ENCODE results near the gene UTF1. TPM values are rescaled to one million over a fixed set of nuclear protein-coding genes. Genes with fewer than 3 reads are reported as not detected.

The UTF1 gene
- total and polyA plus RNA-seq, 2 of the 8 experiments (the other 6 are each of a cell fraction or from before 2014, with no cell fraction given): 0.47 to 21.8 TPM

- no peak overlapping the region for H3K14ac ChIP-seq (ENCODE audit: insufficient read length)
- FAIRE-seq (no peak), DNase-seq (ENCODE audit: low read depth in 1 of 2, low spot score in 2 of 2) (no peak)
- peak overlapping the region; percentile 35; the same call in 1 of the 2 replicates for H2BK5ac ChIP-seq (ENCODE audit: low read depth, low read length)
- H4K20me1 ChIP-seq (replicated peaks in 1 of 2; ENCODE audit: control insufficient read depth in 1 of 2, insufficient read depth in 2 of 2, low read length in 2 of 2): peaks cover 0 to 11% of the 10 kb centered on the region in 2 experiments
- H3K79me1 ChIP-seq (ENCODE audit: low read depth, low read length): no peaks in the 10 kb centered on the region
- no peak overlapping the region for H4K5ac ChIP-seq (ENCODE audit: insufficient read length, low read depth, low read length)
- no peak overlapping the region for H2AFZ ChIP-seq (ENCODE audit: low read length)
- H2BK15ac ChIP-seq (ENCODE audit: low read length): no peak overlapping the region
- no peak overlapping the region for H3K9ac ChIP-seq (replicated peaks in 1 of 4; ENCODE audit: extremely low read depth in 1 of 4, low read depth in 3 of 4, low read length in 3 of 4)
- H3K79me2 ChIP-seq (ENCODE audit: control insufficient read depth in 1 of 2, insufficient read depth in 2 of 2, low read length in 2 of 2): no peaks in the 10 kb centered on the region
- H3K4ac ChIP-seq (replicated peaks; ENCODE audit: insufficient read length, low read depth, low read length): no peak overlapping the region
- H3K23me2 ChIP-seq (ENCODE audit: low read depth, low read length): 0 out of 2 replicates have a peak, but pooled peaks cover 2% of the 10 kb centered on the region
- no peaks in the 10 kb centered on the region for H3K27me3 ChIP-seq (replicated peaks in 1 of 4; ENCODE audit: control insufficient read depth in 3 of 4, extremely low read depth in 1 of 4, insufficient read depth in 3 of 4, low read length in 3 of 4)
- no peak overlapping the region for H3K18ac ChIP-seq (ENCODE audit: extremely low read depth, low read length)
- peak overlapping the region; percentile 85 for H4K91ac ChIP-seq (replicated peaks; ENCODE audit: insufficient read length, low read length)
- no peak overlapping the region for H2BK20ac ChIP-seq (ENCODE audit: low read length)
- no peak overlapping the region; the same call in 1 of the 2 replicates for H2AK5ac ChIP-seq (ENCODE audit: low read depth, low read length)
- H3K4me2 ChIP-seq (ENCODE audit: insufficient read depth in 1 of 2, low read depth in 2 of 2, low read length in 2 of 2): no peak overlapping the region
- WGBS, 2 experiments (ENCODE audit: extremely low coverage in 1 of 2, insufficient coverage in 1 of 2, insufficient read length in 1 of 2, insufficient replicate concordance in 2 of 2, low coverage in 1 of 2, low lambda C conversion rate in 2 of 2, missing lambda C conversion rate in 1 of 2): 86% methylated on average over 21 of the region's 21 CpGs; no CpG with 5 or more reads in 1 of the 2 experiments
- H3K9me3 ChIP-seq (ENCODE audit: insufficient read depth in 2 of 2, low read depth in 1 of 2, low read length in 1 of 2): peaks cover 0 to 14% of the 10 kb centered on the region in 2 experiments; a peak in 1 of 4 replicates
- H2BK12ac ChIP-seq (ENCODE audit: low read depth, low read length): no peak overlapping the region
- ChIA-PET POLR2A (ENCODE audit: partially characterized antibody) (interaction anchor here (1.9 to 2.1 kb wide), 2 partner anchors 14 to 16 kb away, joined by 5 to 6 read pairs; no protein-coding TSS in a partner anchor), CTCF (ENCODE audit: partially characterized antibody) (no interaction called here)
- H3K4me1 ChIP-seq (replicated peaks in 1 of 4; ENCODE audit: control insufficient read depth in 3 of 4, insufficient read depth in 4 of 4, low read length in 3 of 4): no peaks in the 10 kb centered on the region; a peak in 1 of 7 replicates
- H3K4me3 ChIP-seq (ENCODE audit: extremely low read depth in 1 of 4, insufficient read depth in 2 of 4, low read depth in 3 of 4, low read length in 4 of 4): no peak overlapping the region
- H3K36me3 ChIP-seq (ENCODE audit: control insufficient read depth in 2 of 4, insufficient read depth in 4 of 4, low read length in 3 of 4): peaks cover 0 to 20% (median 10%) of the 10 kb centered on the region in 4 experiments; a peak in 4 of 8 replicates
- H4K8ac ChIP-seq (ENCODE audit: extremely low read depth, insufficient read depth, low read length): no peak overlapping the region
- no peak overlapping the region for H2BK120ac ChIP-seq (replicated peaks; ENCODE audit: low read depth, low read length)
- no peak overlapping the region for H3K27ac ChIP-seq (ENCODE audit: low read depth, low read length)
- no peak overlapping the region for H3K56ac ChIP-seq (replicated peaks; ENCODE audit: insufficient read length, low read depth, low read length)
- H3K23ac ChIP-seq (ENCODE audit: insufficient read length): no peak overlapping the region
- TF ChIP-seq TCF12 (IDR thresholded peaks at IDR 0.05; ENCODE audit: low read depth, low read length) (no peak), SAP30 (IDR thresholded peaks at IDR 0.05; ENCODE audit: insufficient read depth, insufficient replicate concordance, low read length) (no peak), SRF (IDR thresholded peaks at IDR 0.05; ENCODE audit: low read depth, low read length) (no peak), CBX8 (IDR thresholded peaks at IDR 0.05; ENCODE audit: borderline replicate concordance, low read depth, low read length) (no peak), GABPA (IDR thresholded peaks at IDR 0.05; ENCODE audit: borderline replicate concordance, insufficient read depth, low read length) (no peak), NRF1 (IDR thresholded peaks at IDR 0.05; ENCODE audit: low read depth, low read length) (no peak), KDM4A (IDR thresholded peaks at IDR 0.05; ENCODE audit: low read depth, low read length, severe bottlenecking) (no peak), ZNF274 (IDR thresholded peaks at IDR 0.05; ENCODE audit: borderline replicate concordance, extremely low read depth, low read length) (no peak), E2F6 (IDR thresholded peaks at IDR 0.05) (no peak), SP1 (IDR thresholded peaks at IDR 0.05; ENCODE audit: low read depth, low read length) (no peak), SIRT6 (IDR thresholded peaks at IDR 0.05; ENCODE audit: low read length) (no peak)
- TF ChIP-seq, protein P1, sequence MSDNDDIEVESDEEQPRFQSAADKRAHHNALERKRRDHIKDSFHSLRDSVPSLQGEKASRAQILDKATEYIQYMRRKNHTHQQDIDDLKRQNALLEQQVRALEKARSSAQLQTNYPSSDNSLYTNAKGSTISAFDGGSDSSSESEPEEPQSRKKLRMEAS (IDR thresholded peaks at IDR 0.05): no peak
Observed at GRCh38 chr10:133183646-133184378, 46.2 kb upstream of the UTF1 start.
